Forelimb muscle (tissue), 1 donor: Measurements from ENCODE around the gene PAX2. TPM values are rescaled to one million over a fixed set of nuclear protein-coding genes. Genes with fewer than 3 reads are reported as not detected.

ENCODE experiments used
- DNase-seq: peaks from one replicate; pipeline ENCODE4 v3.0.0-alpha.2; 2013; ENCODE audit warnings: low read depth
- polyA plus RNA-seq: library from polyadenylated mRNA; unstranded; fragments of 120-200 nt; gene quantifications from one replicate; pipeline ENCODE4 v1.2.1, GENCODE V29; 2013; ENCODE audit not compliant: insufficient read length

The PAX2 gene
- polyA plus RNA-seq, 1 donor, result not detected

DNA sequence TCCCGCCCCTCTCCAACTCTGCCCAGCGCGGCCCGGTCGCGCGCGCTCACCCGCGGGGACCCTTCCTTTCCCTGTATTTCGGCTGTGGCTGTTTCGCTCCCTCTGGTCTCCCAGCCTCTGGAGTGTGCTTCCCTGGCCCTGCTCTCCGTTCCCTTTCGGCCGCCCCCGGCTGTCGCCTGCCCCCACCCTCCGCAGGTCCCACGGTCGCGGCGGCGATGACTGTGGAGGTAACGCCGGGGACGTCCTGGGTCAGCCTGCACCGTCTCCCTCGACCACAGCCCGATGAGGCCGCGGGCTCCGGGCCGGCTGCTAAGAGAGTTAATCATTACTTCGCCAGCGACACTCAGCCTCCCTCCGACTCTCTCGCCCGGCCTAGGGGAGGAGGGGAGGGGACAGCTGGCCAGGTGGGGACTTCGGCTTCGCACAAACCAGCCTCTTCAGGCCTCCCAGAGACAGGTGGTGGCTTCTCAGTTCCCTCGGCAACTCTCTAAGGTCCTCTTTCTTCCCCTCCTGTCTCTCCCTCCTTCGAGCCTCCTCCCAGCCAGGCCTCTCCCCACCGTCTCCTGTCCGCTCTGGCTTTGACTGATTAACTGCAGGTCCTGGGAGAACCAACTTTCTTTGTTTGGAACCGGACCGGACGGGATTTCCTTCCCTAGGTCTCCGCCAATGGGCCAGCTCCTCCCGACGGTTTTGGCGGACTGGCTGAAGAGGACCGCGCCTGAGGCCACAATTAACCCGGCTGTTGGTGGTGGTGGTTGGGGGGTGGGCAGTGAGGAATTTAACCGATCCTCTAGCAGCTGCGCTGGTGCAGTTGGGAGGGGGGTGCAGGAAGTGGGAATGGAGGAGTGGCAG, 5.6 kb upstream of the PAX2 start:
- no peak for DNase-seq

- no peak for DNase-seq
These were observed 4.7 kb upstream of the PAX2 start for GRCh38 chr10:100740476-100741377.

GRCh38 chr10:100741378-100742075, 3.9 kb upstream of the PAX2 start:
- DNase-seq, result no peak

DNA sequence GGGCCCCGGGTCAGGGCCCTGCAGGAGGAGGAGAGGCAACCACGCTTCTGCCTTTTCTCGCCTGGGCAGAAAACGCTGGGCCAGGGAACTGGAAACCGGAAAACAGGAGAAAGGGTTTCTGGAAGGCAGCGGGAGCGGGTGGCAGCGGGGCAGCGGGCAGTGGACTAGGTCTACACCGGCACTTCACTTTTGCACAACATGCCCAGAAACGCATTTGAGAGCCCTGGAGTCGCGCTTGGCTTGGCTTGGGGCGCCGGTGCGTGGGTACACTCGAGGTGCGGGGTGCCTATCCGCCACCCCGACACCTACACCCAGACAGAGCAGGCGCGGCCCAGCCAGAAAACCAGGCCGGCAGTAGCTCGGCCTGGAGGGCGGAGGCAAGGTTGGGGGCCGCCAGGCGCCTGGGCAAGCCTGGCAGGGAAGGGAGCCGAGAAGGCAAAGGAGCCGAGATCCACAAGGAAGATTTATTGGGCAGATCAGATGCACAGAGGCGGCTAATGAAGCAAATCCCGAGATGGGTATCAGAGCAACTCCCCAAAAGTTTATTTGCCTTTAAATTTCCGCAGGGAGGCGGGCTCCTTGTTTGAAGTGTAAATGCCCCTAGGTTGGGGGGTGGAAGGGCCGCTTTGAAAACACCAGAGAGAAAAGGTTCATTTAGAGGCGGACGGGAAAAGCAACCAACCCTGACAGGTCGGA, 3.2 kb upstream of the PAX2 start:
- no peak for DNase-seq

GRCh38 chr10:100742936-100743335, 2.4 kb upstream of the PAX2 start:
- no peak for DNase-seq

GRCh38 chr10:100743626-100744135, 1.7 kb upstream of the PAX2 start:
- peak; percentile 16 for DNase-seq

GRCh38 chr10:100744136-100744986, 1.0 kb upstream of the PAX2 start:
- no peak for DNase-seq

GRCh38 chr10:100745882-100746783, 751 bp downstream of the PAX2 start:
- DNase-seq, result no peak

- DNase-seq, result no peak
These were observed 1.5 kb downstream of the PAX2 start for GRCh38 chr10:100746784-100747455.

DNA sequence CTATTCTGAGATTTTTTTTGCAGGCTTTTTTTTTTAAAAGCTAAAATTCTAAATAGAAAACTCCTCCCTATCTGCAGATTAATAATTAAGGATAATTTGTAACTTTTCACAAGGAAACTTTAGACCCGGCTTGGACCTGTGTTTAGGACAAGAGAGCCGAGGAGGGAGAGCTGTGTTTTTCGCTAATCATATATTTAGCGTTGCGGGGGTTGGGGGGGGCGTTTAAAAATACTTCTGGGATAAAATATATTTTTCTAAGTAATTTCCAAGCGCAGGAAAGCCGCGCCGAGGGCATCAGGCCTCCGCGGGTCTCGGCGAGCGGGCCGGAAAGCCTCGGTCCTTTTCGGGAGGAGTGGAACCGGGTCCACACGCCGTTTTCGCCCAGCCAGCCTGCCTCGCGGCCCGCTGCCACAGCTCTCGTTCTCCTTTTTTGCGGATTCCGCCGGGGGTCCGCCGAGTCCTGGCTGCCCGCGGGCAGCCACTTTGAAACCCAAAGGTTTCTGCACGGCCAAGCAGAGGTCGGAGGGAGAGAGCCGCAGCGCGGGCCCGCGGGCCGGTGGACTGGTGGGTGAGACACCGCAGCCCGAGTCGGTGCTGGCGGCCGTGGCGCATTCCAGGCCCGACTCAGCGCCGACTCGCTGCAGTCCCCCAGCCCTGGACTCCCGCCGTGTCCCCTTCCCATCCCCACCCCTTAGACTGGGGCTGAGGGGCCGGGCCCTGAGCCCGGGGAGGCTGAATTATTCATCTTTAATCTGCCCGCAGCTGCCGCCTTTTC, 2.3 kb downstream of the PAX2 start:
- no peak for DNase-seq

DNA sequence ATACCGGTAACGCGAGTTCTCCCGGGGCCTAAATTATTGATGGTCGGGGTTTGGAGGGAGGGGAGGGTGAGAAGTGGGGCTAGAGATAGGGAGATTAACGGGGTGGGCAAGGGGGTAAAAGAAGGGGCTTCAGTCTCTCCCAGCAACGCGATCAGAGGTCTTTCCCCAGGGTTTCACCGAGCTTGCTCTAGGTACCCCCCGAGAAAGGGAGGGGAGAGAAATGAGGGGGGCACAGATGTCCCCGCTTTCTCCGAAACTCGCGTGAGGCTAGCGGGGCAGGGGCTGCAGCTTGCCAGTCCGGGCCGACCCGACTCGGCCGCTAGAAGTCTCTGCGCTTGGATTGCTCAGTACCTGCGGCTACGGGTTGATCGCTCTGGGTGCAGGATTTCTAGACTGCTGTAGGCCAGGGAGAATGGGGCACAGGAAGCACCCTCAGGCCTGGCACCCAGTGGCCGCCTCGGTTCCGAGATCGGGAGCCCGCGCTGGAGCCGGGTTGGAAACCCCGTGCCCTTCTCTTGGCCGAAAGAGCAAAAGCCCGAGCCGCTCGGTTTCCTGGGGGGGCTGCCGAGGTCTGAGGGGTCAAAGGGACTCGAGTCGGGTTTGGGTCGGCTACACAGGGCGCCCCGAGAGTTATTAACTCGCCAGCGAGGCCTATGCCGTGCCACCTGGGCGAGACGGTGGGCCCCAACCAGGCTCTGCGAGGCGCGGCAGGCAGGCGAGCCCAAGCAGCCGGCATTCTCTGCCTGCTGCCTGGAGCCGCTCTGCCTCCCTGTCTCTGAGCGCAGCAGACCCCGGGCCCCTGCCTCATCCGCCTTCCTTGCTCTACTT, 3.1 kb downstream of the PAX2 start:
- no peak for DNase-seq

DNA sequence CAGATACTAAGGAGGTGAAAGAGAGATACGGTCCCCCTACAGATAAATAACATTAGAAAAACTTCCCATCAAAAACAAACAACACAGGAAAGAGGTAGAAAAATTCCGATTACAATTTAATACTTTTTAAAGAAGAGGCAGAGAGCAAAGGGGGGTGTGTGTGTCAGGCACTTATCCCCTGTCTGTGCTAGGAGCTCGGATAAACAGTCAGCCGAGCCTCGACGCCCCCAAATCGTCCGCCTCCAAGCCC, 3.6 kb downstream of the PAX2 start:
- no peak for DNase-seq

DNA sequence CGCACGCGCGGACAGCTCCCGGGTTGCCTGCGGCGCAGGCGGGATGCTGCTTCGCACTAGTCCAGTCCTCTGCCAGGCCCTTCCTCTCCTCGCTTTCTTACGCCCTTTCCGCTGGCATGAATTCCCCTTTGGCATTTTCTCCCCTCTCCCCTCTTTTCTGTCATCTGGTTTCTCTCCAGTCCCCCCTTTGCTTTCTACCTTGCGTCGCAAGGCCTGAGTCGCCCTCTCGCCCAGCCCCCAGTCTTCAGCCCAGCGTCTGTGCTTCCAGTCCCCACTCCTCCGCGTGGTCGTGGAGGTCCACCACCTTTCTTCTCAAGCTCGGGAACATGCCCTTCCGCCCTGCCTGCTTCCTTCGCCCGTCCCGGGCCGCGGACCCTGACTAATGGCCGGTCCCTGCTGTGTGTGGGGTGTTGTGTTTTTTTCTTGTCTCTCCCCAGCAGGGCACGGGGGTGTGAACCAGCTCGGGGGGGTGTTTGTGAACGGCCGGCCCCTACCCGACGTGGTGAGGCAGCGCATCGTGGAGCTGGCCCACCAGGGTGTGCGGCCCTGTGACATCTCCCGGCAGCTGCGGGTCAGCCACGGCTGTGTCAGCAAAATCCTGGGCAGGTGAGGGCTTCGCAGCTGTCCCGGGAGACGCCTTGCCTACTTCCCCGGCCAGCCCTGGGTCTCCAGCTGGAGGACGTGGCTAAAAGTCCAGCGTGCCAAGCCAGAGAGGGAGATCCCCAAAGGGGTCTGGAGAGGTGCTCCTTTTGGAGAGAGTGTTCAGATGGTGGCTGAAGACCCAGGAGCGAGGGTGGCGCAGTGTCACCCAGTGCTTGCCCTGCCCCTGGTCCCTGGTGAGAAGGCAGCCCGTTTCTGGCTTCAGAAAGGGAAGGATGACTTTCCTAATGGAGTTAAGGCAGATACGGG, 4.2 kb downstream of the PAX2 start:
- DNase-seq, result no peak

DNA sequence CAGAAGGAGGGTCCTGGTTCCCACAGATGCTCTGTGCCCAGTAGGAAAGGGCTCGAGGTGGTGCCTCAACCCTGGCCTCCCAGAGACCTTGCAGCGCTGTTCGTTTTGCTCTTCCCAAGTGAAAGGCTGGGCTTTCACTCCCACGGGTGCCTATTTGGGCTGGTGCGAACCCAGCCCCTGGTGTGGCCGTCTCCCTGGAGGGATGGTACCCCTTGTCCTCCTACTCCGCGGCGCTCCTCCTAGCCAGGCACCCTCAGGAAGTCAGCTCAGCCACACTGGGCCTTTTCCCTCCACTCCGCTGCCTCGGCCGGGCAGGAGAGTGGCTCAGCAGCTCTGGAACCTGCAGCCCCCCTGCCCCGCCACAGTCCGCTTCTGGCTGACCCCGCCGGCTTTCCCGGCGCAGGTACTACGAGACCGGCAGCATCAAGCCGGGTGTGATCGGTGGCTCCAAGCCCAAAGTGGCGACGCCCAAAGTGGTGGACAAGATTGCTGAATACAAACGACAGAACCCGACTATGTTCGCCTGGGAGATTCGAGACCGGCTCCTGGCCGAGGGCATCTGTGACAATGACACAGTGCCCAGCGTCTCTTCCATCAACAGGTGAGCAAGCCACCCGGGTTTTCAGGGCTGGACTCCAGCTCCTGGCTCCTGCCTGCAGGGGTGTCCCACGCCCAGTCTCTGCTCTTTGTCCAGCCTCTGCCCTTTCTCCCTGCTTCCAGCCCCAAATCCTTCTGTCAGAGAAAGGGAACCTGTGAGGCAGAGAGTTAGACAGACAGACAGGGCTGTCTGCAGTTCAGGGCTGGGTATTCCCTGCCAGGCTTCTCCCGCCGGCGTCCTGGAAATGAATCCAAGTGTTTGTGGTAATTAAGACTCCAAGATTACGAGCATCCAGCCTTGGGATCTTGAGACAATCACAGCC, 5.2 kb downstream of the PAX2 start:
- no peak for DNase-seq
